HepG2 (cell line): ENCODE results near the gene LAMB2.

ENCODE experiments used
- ELF1 ChIP-seq: sonication (generic); formaldehyde crosslinking; IDR thresholded peaks from 2 replicates; pipeline ENCODE4 v1.4.0; 2020; ENCODE audit warnings: missing genetic modification reagents
- POLR2AphosphoS5 ChIP-seq: IDR thresholded peaks from 2 replicates; pipeline ENCODE4 v1.6.1; 2012; ENCODE audit warnings: low read depth, low read length
- TP53 ChIP-seq: sonication (generic); formaldehyde crosslinking; conservative IDR thresholded peaks from 2 replicates; pipeline ENCODE4 v1.4.0; 2020; ENCODE audit warnings: missing genetic modification reagents
- ZNF776 ChIP-seq: sonication (generic); formaldehyde crosslinking; IDR thresholded peaks from 2 replicates; pipeline ENCODE4 v1.4.0; 2020; ENCODE audit warnings: mild to moderate bottlenecking, missing genetic modification reagents
- TF ChIP-seq, protein P1 (sequence below): IDR thresholded peaks from 2 replicates; pipeline ENCODE4 v1.6.1; 2016; ENCODE audit warnings: missing compliant biosample characterization, missing genetic modification reagents, borderline replicate concordance
- TF ChIP-seq, protein P2 (sequence below): sonication (generic); formaldehyde crosslinking; IDR thresholded peaks from 2 replicates; pipeline ENCODE4 v1.4.0; 2020; ENCODE audit warnings: missing genetic modification reagents

- TF ChIP-seq ELF1 (CRISPR knock-in tag) = no peak
- no peak for TF ChIP-seq ZNF776 (CRISPR knock-in tag)
- TF ChIP-seq, protein P1, sequence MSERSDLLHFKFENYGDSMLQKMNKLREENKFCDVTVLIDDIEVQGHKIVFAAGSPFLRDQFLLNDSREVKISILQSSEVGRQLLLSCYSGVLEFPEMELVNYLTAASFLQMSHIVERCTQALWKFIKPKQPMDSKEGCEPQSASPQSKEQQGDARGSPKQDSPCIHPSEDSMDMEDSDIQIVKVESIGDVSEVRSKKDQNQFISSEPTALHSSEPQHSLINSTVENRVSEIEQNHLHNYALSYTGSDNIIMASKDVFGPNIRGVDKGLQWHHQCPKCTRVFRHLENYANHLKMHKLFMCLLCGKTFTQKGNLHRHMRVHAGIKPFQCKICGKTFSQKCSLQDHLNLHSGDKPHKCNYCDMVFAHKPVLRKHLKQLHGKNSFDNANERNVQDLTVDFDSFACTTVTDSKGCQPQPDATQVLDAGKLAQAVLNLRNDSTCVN (CRISPR knock-in tag) = no peak
- no peak for TF ChIP-seq POLR2AphosphoS5
- no peak for TF ChIP-seq TP53 (CRISPR knock-in tag)
- TF ChIP-seq, protein P2, sequence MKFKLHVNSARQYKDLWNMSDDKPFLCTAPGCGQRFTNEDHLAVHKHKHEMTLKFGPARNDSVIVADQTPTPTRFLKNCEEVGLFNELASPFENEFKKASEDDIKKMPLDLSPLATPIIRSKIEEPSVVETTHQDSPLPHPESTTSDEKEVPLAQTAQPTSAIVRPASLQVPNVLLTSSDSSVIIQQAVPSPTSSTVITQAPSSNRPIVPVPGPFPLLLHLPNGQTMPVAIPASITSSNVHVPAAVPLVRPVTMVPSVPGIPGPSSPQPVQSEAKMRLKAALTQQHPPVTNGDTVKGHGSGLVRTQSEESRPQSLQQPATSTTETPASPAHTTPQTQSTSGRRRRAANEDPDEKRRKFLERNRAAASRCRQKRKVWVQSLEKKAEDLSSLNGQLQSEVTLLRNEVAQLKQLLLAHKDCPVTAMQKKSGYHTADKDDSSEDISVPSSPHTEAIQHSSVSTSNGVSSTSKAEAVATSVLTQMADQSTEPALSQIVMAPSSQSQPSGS = no peak
Observed at GRCh38 chr3:49122022-49122421, 10.8 kb downstream of the LAMB2 start.
